ENCODE data around the gene LYRM4.

Gene LYRM4

GRCh38 chr6:5303682-5304081 is 42.9 kb upstream of the LYRM4 start:
- no peaks in the 10 kb centered on the region for H3K27me3 ChIP-seq (ENCODE audit: insufficient read depth, low read depth)
- no peak overlapping the region for H3K4me2 ChIP-seq

GRCh38 chr6:5302995-5303622 is 42.4 kb upstream of the LYRM4 start:
- H3K4me2 ChIP-seq: no peak overlapping the region
- H3K9ac ChIP-seq: no peak overlapping the region
- H4K20me1 ChIP-seq (ENCODE audit: insufficient read depth): no peaks in the 10 kb centered on the region
- H3K36me3 ChIP-seq (ENCODE audit: insufficient read depth): no peaks in the 10 kb centered on the region
- H3K27ac ChIP-seq: no peak overlapping the region
- no peak overlapping the region for H2AFZ ChIP-seq (ENCODE audit: low read depth)
- H3K27me3 ChIP-seq (ENCODE audit: insufficient read depth, low read depth): no peaks in the 10 kb centered on the region
- no peak overlapping the region for H3K4me3 ChIP-seq (IDR thresholded peaks at IDR 0.05; ENCODE audit: insufficient read depth, low read depth, low read length)
- TF ChIP-seq CTCF (conservative IDR thresholded peaks at IDR 0.05; ENCODE audit: low read depth, low read length): no peak
- no peaks in the 10 kb centered on the region for H3K4me1 ChIP-seq (ENCODE audit: low read depth, poor library complexity, severe bottlenecking)
- peaks cover 6% of the 10 kb centered on the region; the same call in 1 of the 2 replicates for H3K79me2 ChIP-seq (ENCODE audit: insufficient read depth, low read depth)

More at GRCh38 chr6:5303682-5304081, 42.9 kb upstream of the LYRM4 start:
- no peak overlapping the region for H3K4me3 ChIP-seq (IDR thresholded peaks at IDR 0.05; ENCODE audit: insufficient read depth, low read depth, low read length)
- H3K79me2 ChIP-seq (ENCODE audit: insufficient read depth, low read depth): peaks cover 6% of the 10 kb centered on the region; the same call in 1 of the 2 replicates
- no peak overlapping the region for H2AFZ ChIP-seq (ENCODE audit: low read depth)
- H4K20me1 ChIP-seq (ENCODE audit: insufficient read depth): no peaks in the 10 kb centered on the region
- H3K4me1 ChIP-seq (ENCODE audit: low read depth, poor library complexity, severe bottlenecking): no peaks in the 10 kb centered on the region
- no peak overlapping the region for H3K9ac ChIP-seq
- no peaks in the 10 kb centered on the region for H3K36me3 ChIP-seq (ENCODE audit: insufficient read depth)
- no peak overlapping the region for H3K27ac ChIP-seq
- TF ChIP-seq CTCF (conservative IDR thresholded peaks at IDR 0.05; ENCODE audit: low read depth, low read length): no peak

- Histone ChIP-seq H4K20me1 (ENCODE audit: insufficient read depth) (no peaks in the 10 kb centered on the region), H3K36me3 (ENCODE audit: insufficient read depth) (no peaks in the 10 kb centered on the region), H3K4me2 (no peak overlapping the region), H3K9ac (no peak overlapping the region), H3K27ac (no peak overlapping the region), H3K4me1 (ENCODE audit: low read depth, poor library complexity, severe bottlenecking) (no peaks in the 10 kb centered on the region), H2AFZ (ENCODE audit: low read depth) (no peak overlapping the region), H3K27me3 (ENCODE audit: insufficient read depth, low read depth) (no peaks in the 10 kb centered on the region), H3K4me3 (IDR thresholded peaks at IDR 0.05; ENCODE audit: insufficient read depth, low read depth, low read length) (no peak overlapping the region), H3K79me2 (ENCODE audit: insufficient read depth, low read depth) (peaks cover 6% of the 10 kb centered on the region; the same call in 1 of the 2 replicates)
- TF ChIP-seq CTCF (conservative IDR thresholded peaks at IDR 0.05; ENCODE audit: low read depth, low read length): no peak
Measured at GRCh38 chr6:5302220-5302946, 41.6 kb upstream of the LYRM4 start.

GRCh38 chr6:5300206-5300764 is 39.5 kb upstream of the LYRM4 start:
- Histone ChIP-seq H3K36me3 (ENCODE audit: insufficient read depth) (no peaks in the 10 kb centered on the region), H3K79me2 (ENCODE audit: insufficient read depth, low read depth) (peaks cover 6% of the 10 kb centered on the region; the same call in 1 of the 2 replicates), H2AFZ (ENCODE audit: low read depth) (no peak overlapping the region), H3K4me2 (no peak overlapping the region), H3K27me3 (ENCODE audit: insufficient read depth, low read depth) (no peaks in the 10 kb centered on the region), H3K4me3 (IDR thresholded peaks at IDR 0.05; ENCODE audit: insufficient read depth, low read depth, low read length) (no peak overlapping the region), H3K9ac (no peak overlapping the region), H4K20me1 (ENCODE audit: insufficient read depth) (no peaks in the 10 kb centered on the region), H3K27ac (no peak overlapping the region), H3K4me1 (ENCODE audit: low read depth, poor library complexity, severe bottlenecking) (no peaks in the 10 kb centered on the region)
- TF ChIP-seq CTCF (conservative IDR thresholded peaks at IDR 0.05; ENCODE audit: low read depth, low read length): no peak
